BJ (cell line): ENCODE results near the gene SYT13. TPM values are rescaled to one million over a fixed set of nuclear protein-coding genes. Genes with fewer than 3 reads are reported as not detected.
A peak's percentile ranks its signal among the peaks of the same experiment; 100 is the strongest.

Experiments used
- CTCF ChIA-PET: fragments of 350-600 bp; formaldehyde crosslinking; extraction: SDS; loops from one replicate; lab custom pipeline; 2021; ENCODE audit warnings: antibody characterized with exemption, inconsistent platforms; lab: Yijun Ruan, JAX
- POLR2A ChIA-PET: fragments of 300-600 bp; sonication (Branson Sonifier 250); formaldehyde crosslinking; extraction: SDS; loops from one replicate; lab custom pipeline; 2021; ENCODE audit warnings: antibody characterized with exemption; lab: Charles Lee
- DNase-seq: peaks from one replicate; pipeline ENCODE4 v3.0.0-alpha.2; 2011; ENCODE audit warnings: low read depth
- H3K27me3 ChIP-seq: 2 replicates; pipeline ENCODE4 v1.6.0; 2011; ENCODE audit warnings: low read length; ENCODE audit not compliant: control insufficient read depth, insufficient read depth
- H3K36me3 ChIP-seq: 2 replicates; pipeline ENCODE4 v1.5.1; 2011; ENCODE audit warnings: low read length; ENCODE audit not compliant: control insufficient read depth, insufficient read depth
- H3K4me3 ChIP-seq: 2 replicates; pipeline ENCODE4 v1.5.1; 2011; ENCODE audit warnings: low read depth, mild to moderate bottlenecking, control low read depth, low read length
- polyA plus RNA-seq: library from polyadenylated mRNA; depleted of rRNA; stranded (reverse); fragments of >200 nt; gene quantifications from 2 replicates; pipeline ENCODE4 v1.2.3, GENCODE V29; 2011
- TF ChIP-seq, protein P1 (sequence below): IDR thresholded peaks from 2 replicates; pipeline ENCODE4 v1.5.1; 2011; ENCODE audit warnings: low read depth, mild to moderate bottlenecking, control low read depth, inconsistent platforms, low read length, moderate library complexity; ENCODE audit not compliant: insufficient read depth

Gene SYT13
- polyA plus RNA-seq, 1 experiment, result not detected

DNA sequence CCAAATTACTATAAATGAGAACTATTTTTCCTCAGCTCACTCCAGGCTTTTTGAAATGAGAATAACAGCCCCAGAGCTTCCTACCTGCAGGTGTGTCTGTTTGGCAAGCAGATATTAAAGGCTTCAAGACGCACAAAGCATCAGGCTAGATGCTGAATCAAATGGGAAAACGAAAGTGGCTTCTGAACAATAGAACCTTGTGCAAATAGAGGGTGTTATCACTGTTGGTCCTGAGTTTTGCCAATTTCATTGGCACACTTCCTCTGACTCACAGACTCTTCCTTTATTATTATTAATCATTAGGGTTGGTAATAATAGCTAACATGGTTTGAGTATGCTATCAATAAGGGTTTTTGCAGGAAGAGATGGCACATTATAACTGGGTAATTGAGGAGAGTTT lies 13.4 kb downstream of the SYT13 start:
- TF ChIP-seq, protein P1, sequence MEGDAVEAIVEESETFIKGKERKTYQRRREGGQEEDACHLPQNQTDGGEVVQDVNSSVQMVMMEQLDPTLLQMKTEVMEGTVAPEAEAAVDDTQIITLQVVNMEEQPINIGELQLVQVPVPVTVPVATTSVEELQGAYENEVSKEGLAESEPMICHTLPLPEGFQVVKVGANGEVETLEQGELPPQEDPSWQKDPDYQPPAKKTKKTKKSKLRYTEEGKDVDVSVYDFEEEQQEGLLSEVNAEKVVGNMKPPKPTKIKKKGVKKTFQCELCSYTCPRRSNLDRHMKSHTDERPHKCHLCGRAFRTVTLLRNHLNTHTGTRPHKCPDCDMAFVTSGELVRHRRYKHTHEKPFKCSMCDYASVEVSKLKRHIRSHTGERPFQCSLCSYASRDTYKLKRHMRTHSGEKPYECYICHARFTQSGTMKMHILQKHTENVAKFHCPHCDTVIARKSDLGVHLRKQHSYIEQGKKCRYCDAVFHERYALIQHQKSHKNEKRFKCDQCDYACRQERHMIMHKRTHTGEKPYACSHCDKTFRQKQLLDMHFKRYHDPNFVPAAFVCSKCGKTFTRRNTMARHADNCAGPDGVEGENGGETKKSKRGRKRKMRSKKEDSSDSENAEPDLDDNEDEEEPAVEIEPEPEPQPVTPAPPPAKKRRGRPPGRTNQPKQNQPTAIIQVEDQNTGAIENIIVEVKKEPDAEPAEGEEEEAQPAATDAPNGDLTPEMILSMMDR, result no peak
- Histone ChIP-seq H3K27me3 (peaks cover 2% of the 10 kb centered on the region; the same call in 1 of the 2 replicates), H3K36me3 (no peaks in the 10 kb centered on the region), H3K4me3 (no peak overlapping the region)
- ChIA-PET POLR2A (no interaction called here), CTCF (no interaction called here)
- no peak for DNase-seq

- ChIA-PET CTCF (interaction anchor here (1.1 kb wide), 1 partner anchor 166 kb away, joined by 3 read pairs; no protein-coding TSS in a partner anchor), POLR2A (no interaction called here)
- TF ChIP-seq, protein P1, result no peak
- DNase-seq, result no peak
- no peak overlapping the region for H3K4me3 ChIP-seq
- no peaks in the 10 kb centered on the region for H3K27me3 ChIP-seq
- no peaks in the 10 kb centered on the region for H3K36me3 ChIP-seq
Observed at GRCh38 chr11:45270946-45271716, 15.0 kb downstream of the SYT13 start.

- Histone ChIP-seq H3K27me3 (no peaks in the 10 kb centered on the region; the same call in 1 of the 2 replicates), H3K36me3 (no peaks in the 10 kb centered on the region), H3K4me3 (no peak overlapping the region)
- no peak for DNase-seq
- CTCF ChIA-PET, result interaction anchor here (1.2 to 1.3 kb wide), 2 partner anchors 87 to 159 kb away, joined by 3 to 4 read pairs; no protein-coding TSS in a partner anchor
- POLR2A ChIA-PET, result no interaction called here
- TF ChIP-seq, protein P1, result no peak
Observed at GRCh38 chr11:45269678-45270077, 16.5 kb downstream of the SYT13 start.

DNA sequence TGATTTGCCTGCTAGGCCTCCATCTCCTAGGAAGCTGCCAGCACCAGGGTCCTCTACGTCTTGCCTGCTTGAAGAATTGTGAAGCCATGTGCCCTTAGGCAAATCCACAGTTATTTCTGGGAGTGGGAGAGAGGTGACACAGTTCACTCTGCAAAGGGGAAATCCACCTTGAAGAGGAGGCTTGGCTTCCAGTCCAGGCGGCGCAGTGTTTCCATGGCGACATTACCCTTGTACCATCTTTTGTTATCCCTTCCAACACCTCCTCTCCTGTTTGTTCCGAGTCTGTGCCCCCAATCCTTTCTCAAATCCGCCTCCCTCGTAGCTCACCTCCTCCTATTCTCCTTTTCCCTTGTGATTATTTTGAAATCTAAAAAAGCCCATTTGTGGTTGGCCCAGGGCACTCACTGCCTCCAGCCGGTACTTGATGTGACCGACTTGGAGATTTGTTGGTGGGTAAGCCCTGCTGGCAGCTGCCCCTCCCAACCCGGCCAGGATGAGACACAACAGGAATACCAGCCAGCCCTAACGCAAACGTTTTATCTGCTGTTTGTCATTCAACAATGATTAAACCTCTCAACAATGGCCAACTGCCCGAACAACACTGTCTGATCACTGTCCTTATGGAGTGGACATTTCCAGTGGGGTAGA lies 18.4 kb downstream of the SYT13 start:
- H3K27me3 ChIP-seq, result no peaks in the 10 kb centered on the region; the same call in 1 of the 2 replicates
- H3K4me3 ChIP-seq, result no peak overlapping the region
- H3K36me3 ChIP-seq, result no peaks in the 10 kb centered on the region
- POLR2A ChIA-PET, result no interaction called here
- DNase-seq, result no peak
- CTCF ChIA-PET, result interaction anchor here (1.0 to 1.5 kb wide), 3 partner anchors 29 to 158 kb away, joined by 3 to 5 read pairs (median 4); no protein-coding TSS in a partner anchor
- TF ChIP-seq, protein P1, result no peak

GRCh38 chr11:45267052-45267451 lies 19.1 kb downstream of the SYT13 start:
- ChIA-PET CTCF (interaction anchor here (1.5 kb wide), 1 partner anchor 28 kb away, joined by 3 read pairs; no protein-coding TSS in a partner anchor), POLR2A (no interaction called here)
- TF ChIP-seq, protein P1, result peak; percentile 28; the same call in 1 of the 2 replicates

More at GRCh38 chr11:45267052-45267451, 19.1 kb downstream of the SYT13 start:
- H3K27me3 ChIP-seq, result no peaks in the 10 kb centered on the region; the same call in 1 of the 2 replicates
- H3K4me3 ChIP-seq, result no peak overlapping the region
- no peak for DNase-seq
- no peaks in the 10 kb centered on the region for H3K36me3 ChIP-seq
